Stomach smooth muscle (tissue), 2 donors: Measurements from ENCODE around the gene FRMD1.

Experiments used
- H3K27ac ChIP-seq: one replicate; pipeline ENCODE4 v1.7.0; 2013; ENCODE audit warnings: mild to moderate bottlenecking, low read length, inconsistent platforms
- H3K27me3 ChIP-seq, 2 donors: one replicate each; pipeline ENCODE4 v1.7.0; 2013; ENCODE audit warnings: low read length in 2 of 2; ENCODE audit not compliant: insufficient read depth in 2 of 2, control insufficient read depth in 1 of 2
- H3K36me3 ChIP-seq, 2 donors: one replicate each; pipeline ENCODE4 v1.7.0; 2013; ENCODE audit warnings: low read length in 2 of 2; ENCODE audit not compliant: control insufficient read depth in 2 of 2, insufficient read depth in 2 of 2
- H3K4me1 ChIP-seq: one replicate; pipeline ENCODE4 v1.7.0; 2013; ENCODE audit warnings: low read length; ENCODE audit not compliant: control insufficient read depth, insufficient read depth
- H3K4me3 ChIP-seq, 2 donors: one replicate each; pipeline ENCODE4 v1.7.0; 2013; ENCODE audit warnings: low read length in 2 of 2
- H3K9ac ChIP-seq, 2 donors: one replicate each; pipeline ENCODE4 v1.7.0; 2013; ENCODE audit warnings: low read length in 2 of 2, mild to moderate bottlenecking in 1 of 2
- H3K9me3 ChIP-seq, 2 donors: one replicate each; pipeline ENCODE4 v1.7.0; 2013; ENCODE audit warnings: low read length in 2 of 2; ENCODE audit not compliant: control insufficient read depth in 2 of 2
- donor health status: healthy.
- donor health status: Pancreatic carcinoma.

FRMD1 gene

DNA sequence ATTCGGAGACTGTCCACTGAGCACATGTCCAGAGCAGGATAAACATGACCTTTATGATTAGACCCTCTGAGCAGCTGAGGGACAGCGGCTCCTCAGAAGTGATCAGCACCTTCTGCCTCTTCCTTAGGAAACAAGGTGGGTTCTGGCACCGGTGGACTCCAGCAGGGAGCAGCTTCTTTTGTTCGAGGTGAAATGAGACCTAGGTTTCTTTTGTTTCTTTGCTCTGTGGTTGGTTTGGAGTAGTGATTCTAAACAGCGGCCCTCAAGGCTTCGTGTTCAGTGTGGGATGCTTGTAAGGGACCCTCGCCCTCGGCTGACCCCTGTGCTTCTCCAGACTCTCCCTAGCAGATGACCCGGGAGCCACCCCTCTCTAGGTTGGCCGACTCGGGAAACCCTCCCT is 14.6 kb upstream of the FRMD1 start:
- Histone ChIP-seq H3K27ac (no peak overlapping the region), H3K4me3 (no peak overlapping the region), H3K27me3 (peaks cover 4 to 6% of the 10 kb centered on the region in 2 donors), H3K9ac (no peak overlapping the region), H3K9me3 (peaks cover 0 to 7% of the 10 kb centered on the region in 2 donors), H3K4me1 (peaks cover 7% of the 10 kb centered on the region), H3K36me3 (no peaks in the 10 kb centered on the region)

DNA sequence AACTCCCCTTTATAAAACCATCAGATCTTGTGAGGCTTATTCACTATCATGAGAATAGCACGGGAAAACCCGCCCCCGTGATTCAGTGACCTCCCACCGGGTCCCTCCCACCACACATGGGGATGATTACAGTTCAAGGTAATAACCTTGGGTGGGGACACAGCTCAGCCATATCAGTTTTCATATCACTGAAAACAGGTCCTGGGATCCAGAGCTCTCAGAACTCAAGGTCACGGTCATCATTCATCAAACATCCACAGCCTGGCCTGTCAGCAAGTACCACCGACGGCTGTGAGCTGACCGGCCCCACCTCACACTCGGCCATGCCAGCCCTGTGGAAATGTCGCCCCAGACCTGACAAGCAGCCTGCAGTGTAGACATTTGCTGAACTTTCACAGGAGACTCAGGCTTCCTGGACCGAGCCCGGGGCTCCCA is 14.1 kb upstream of the FRMD1 start:
- Histone ChIP-seq H3K4me3 (no peak overlapping the region), H3K9ac (no peak overlapping the region), H3K9me3 (peaks cover 0 to 7% of the 10 kb centered on the region in 2 donors), H3K4me1 (peaks cover 13% of the 10 kb centered on the region), H3K27me3 (peaks cover 2 to 6% of the 10 kb centered on the region in 2 donors), H3K36me3 (no peaks in the 10 kb centered on the region), H3K27ac (no peak overlapping the region)

DNA sequence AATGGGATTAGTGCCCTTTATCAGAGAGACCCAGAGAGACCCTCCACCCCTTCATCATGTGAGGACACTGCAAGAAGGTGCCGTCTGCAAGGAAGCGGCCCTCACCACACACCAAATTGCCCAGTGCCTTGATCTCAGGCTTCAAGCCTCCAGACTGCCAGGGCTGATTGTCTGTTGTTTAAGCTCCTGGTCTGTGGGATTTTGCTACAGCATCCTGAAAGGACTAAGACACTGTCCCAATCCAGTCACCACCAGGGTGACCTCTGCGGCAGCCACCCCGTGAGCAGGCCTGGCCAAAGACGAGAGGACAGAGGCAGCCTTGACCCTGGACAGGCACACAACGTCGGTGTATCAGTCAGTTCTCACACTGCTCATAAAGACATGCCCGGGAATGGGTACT is 13.5 kb upstream of the FRMD1 start:
- Histone ChIP-seq H3K9me3 (peaks cover 0 to 7% of the 10 kb centered on the region in 2 donors), H3K4me3 (no peak overlapping the region), H3K27me3 (peaks cover 0 to 3% of the 10 kb centered on the region in 2 donors), H3K9ac (no peak overlapping the region), H3K36me3 (no peaks in the 10 kb centered on the region), H3K27ac (no peak overlapping the region), H3K4me1 (peaks cover 15% of the 10 kb centered on the region)

DNA sequence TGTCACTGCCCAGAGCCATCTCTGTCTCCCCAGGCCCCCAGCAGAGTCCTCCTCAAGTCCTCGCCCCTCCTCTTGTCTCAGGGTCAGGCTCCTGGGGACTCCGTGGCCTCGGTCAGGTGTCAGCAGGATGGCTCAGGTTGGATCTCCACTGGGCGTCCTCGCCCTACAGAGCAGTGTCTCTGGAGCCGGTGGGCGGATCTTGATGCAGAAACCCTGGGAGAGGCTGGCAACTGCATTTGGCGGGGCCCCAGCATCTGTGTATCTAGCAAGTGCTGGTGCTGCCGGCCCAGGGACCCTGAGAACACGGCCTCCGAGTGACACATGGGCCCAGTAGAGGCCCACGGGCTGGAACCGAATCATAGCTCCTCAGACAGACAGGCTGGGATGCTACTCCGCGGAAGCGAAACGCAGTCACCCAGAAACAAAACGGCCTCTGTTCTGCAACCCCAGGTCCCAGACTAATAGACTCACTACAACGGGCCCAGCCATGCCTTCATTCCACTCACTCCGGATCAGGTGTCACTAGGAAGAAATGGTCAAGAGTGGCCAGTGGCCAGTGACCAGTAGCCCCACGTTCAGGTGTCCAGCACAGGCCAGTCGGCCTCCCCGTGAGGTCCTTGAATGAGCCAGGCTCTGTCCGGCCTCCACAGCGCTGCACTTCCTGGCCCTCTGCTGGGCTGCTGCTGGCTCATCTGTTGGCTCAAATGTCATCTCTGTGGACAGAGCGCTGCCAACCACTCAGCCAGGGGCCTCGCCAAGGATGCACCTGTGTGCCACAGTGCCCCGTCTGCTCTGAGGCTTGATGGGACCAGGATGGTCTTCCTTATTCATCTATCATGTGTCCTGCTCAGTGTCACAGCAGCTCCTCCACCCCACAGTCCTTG is 12.6 kb upstream of the FRMD1 start:
- no peak overlapping the region for H3K27ac ChIP-seq
- H3K4me1 ChIP-seq = peaks cover 15% of the 10 kb centered on the region
- no peaks in the 10 kb centered on the region for H3K27me3 ChIP-seq
- no peak overlapping the region for H3K4me3 ChIP-seq
- H3K9ac ChIP-seq = no peak overlapping the region
- no peaks in the 10 kb centered on the region for H3K36me3 ChIP-seq
- peaks cover 0 to 7% of the 10 kb centered on the region in 2 donors for H3K9me3 ChIP-seq

DNA sequence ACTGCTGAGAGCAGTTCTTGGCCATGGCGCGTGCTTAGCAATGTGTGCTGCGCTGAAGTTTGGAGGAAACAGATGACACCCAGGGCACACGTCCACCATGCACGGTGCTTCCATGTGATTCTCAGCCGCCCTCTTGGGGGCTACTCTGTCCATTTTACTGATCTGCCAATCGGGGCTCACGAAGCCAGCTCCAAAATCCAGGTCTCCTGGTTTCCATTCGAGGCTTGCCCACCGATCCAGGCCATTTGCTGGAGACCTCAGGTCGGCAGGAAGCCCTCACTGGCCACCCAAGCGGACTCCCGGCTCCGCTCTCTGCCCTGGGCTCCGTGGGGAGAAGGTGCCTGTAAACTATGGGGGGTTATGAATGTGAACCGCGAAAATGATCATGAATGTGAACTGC is 11.7 kb upstream of the FRMD1 start:
- no peak overlapping the region for H3K4me3 ChIP-seq
- peaks cover 0 to 7% of the 10 kb centered on the region in 2 donors for H3K9me3 ChIP-seq
- no peaks in the 10 kb centered on the region for H3K27me3 ChIP-seq
- H3K36me3 ChIP-seq = no peaks in the 10 kb centered on the region
- H3K4me1 ChIP-seq = peaks cover 15% of the 10 kb centered on the region
- H3K27ac ChIP-seq = no peak overlapping the region
- H3K9ac ChIP-seq = no peak overlapping the region

DNA sequence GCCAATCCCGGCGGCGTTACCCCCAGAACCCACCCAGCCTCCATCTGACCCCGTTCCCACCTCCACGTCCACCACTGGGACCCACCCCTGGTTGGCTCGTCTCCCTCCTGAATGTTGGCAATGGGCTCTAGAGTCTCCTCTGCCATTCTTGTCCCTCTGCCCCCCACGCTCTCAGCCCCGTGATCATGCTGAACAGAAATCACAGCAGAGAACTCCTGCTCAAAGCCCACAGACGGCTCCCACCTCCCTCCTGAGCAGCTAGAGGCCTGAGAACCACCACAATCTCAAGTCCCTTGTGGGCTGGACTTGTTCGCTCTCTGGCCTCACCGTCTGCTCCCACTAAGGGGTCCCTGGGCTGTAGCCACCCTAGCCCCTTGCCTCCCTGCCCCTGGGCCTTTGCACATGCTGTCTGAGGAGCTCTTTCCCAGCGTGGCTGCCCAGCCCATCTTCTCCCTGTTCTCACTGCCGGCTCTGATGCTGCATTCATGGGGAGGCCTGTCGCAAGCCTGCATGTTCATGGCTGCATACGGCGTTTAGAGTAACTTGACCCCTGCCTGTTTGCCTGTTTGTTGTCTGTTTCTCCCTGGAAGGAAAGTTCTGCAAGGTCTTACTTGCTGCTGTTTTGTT is 11.2 kb upstream of the FRMD1 start:
- Histone ChIP-seq H3K4me1 (peaks cover 15% of the 10 kb centered on the region), H3K9me3 (peaks cover 0 to 7% of the 10 kb centered on the region in 2 donors), H3K9ac (no peak overlapping the region), H3K27me3 (no peaks in the 10 kb centered on the region), H3K4me3 (no peak overlapping the region), H3K27ac (no peak overlapping the region), H3K36me3 (no peaks in the 10 kb centered on the region)

DNA sequence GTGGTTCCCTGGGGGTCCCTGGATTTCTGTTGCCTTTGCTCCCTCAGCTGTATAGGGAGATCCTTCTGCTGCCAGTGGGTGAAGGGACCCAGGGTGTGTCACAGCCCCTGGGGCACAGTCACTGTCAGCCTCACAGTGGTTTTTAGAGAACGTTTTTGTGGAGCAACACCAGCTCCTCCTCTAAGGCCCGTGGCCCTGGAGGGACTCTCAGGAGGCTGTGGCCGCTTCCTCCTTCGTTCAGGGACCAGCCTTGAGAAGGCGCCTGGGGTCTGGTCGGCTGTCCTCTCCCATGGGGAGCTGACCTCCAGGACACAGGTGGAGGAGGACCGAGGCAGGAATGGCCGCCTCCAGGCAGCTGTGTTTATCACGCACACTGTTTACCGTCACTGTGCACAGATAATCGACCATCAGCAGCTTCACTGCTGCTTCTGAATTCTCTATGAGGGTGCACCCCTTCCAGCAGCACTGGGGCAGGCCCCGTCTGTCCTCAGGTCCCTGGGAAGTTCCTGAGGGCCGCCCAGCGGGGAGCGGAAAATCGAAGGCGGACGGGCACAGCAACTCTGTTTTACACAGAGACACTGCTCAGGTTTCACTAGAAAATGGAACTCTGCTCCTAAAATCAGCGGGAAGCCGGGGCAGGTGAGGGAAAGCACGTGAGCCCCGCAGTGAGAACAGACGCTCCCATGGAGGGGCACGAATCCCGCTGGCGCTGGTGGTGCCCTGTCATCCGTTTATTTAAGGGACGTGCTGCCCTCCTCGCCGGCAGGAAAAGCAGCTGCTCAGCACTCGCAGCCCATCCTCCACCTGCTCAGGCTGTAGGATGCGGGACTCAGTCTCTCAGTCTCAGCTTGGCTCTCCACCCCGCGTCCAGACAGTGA is 10.4 kb upstream of the FRMD1 start:
- Histone ChIP-seq H3K9ac (no peak overlapping the region), H3K4me3 (no peak overlapping the region), H3K27ac (no peak overlapping the region), H3K4me1 (peaks cover 15% of the 10 kb centered on the region), H3K36me3 (no peaks in the 10 kb centered on the region), H3K27me3 (no peaks in the 10 kb centered on the region), H3K9me3 (peaks cover 0 to 7% of the 10 kb centered on the region in 2 donors)

DNA sequence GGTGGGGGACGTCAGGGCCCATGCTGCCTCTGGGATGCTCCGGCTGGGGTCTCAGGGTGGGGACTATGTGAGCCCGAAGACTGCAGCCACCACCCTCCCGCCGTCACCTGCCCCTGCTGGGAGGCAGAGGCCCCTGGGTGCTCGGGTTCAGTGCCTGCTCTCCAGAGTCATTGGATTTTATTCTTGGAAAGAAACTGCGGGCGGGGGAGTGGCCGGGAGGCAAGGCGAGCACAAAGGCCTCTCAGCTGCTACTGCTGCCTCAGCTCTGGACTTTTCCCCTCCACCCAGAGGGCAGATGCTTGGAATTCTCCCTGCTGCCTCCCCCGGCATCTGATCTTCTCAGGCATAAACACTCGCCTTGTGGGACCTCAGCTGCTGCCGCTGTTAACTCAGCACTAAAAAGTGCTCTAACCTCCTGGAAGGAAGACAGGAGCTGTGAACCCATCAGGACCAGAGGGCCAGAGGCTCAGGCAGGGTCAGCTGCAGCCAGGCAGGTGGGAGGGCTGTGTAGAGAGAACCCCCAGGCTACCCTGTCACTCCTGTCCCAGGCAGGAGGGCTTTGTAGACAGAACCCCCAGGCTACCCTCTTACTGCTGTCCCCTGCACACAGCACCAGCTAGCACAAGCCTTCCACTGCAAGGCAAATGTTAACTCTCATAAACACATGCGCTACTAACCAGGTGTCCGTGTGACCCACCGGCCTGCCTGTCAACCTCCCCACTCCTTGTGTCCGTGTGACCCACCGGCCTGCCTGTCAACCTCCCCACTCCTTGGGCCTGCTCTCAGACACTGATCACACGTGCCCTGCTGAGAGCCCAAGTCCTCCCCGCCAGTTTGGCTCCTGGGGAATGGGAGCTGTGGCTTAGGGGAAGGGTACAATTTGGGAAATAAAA is 9.4 kb upstream of the FRMD1 start:
- H3K9ac ChIP-seq = peak overlapping the region in 1 of 2 donors; percentile 47
- H3K4me1 ChIP-seq = peaks cover 15% of the 10 kb centered on the region
- no peaks in the 10 kb centered on the region for H3K36me3 ChIP-seq
- H3K9me3 ChIP-seq = peaks cover 0 to 7% of the 10 kb centered on the region in 2 donors
- peak overlapping the region in 1 of 2 donors; percentile 22 for H3K4me3 ChIP-seq
- H3K27me3 ChIP-seq = no peaks in the 10 kb centered on the region
- H3K27ac ChIP-seq = no peak overlapping the region

DNA sequence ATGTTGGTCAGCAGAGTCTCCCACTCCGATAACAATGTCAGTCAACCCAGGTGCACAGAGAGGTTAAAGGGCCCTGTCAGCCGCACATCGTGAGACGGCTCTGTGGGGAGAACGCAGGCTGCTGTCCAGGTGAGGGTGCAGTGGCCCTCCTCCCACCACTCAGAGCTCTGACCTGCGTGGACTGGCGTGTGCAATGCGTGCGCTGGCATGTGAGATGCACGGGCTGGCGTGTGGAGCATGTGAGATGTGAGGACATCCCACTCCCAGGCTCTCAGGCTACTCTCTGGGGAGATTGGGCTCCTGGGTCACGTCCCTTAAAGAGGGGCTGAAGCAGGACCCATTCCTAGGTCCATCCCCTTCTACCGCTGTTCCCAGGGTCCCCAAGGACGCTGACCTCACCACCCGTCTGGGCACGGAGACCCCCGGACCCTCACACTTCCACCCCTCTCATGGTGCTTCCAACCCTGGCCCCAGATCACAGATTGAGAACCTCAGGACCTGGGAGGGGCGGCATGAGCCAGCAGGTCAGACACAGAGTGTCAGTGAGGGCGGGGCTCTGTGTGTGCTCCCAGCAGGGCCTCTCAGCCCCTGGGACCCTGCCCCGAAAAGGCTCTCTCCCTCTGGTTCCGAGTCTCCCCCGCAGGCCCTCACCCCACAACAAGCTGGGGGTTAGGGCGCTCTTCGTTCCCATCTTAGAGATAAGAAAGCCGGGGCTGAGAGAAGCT is 8.6 kb upstream of the FRMD1 start:
- Histone ChIP-seq H3K36me3 (no peaks in the 10 kb centered on the region), H3K27me3 (no peaks in the 10 kb centered on the region), H3K4me3 (no peak overlapping the region), H3K27ac (no peak overlapping the region), H3K9ac (no peak overlapping the region), H3K9me3 (peaks cover 0 to 7% of the 10 kb centered on the region in 2 donors), H3K4me1 (peaks cover 17% of the 10 kb centered on the region)
